GM13976 (cell line): ENCODE measurements around the gene NUDT21.

ENCODE experiments used
- DNase-seq: peaks from one replicate; pipeline ENCODE4 v3.0.0; 2012; ENCODE audit warnings: low spot score
- CTCF ChIP-seq: IDR thresholded peaks from 2 replicates; pipeline ENCODE4 v1.5.1; 2012; ENCODE audit warnings: borderline replicate concordance, mild to moderate bottlenecking; ENCODE audit not compliant: insufficient read depth; ENCODE audit errors: extremely low read depth, missing control alignments, control extremely low read depth
- in situ Hi-C: fragments of 300-500 bp; cut with MboI; formaldehyde crosslinking; loops from one replicate; pipeline ENCODE4 v1.12.0; 2022; ENCODE audit warnings: low sequenced_read_pairs, mixed read lengths, inconsistent platforms; ENCODE audit not compliant: unreplicated experiment

Gene NUDT21

GRCh38 chr16:56482683-56483236, 31.6 kb upstream of the NUDT21 start:
- no peak for TF ChIP-seq CTCF
- no peak for DNase-seq
- in situ Hi-C loops, result no loop called here

DNA sequence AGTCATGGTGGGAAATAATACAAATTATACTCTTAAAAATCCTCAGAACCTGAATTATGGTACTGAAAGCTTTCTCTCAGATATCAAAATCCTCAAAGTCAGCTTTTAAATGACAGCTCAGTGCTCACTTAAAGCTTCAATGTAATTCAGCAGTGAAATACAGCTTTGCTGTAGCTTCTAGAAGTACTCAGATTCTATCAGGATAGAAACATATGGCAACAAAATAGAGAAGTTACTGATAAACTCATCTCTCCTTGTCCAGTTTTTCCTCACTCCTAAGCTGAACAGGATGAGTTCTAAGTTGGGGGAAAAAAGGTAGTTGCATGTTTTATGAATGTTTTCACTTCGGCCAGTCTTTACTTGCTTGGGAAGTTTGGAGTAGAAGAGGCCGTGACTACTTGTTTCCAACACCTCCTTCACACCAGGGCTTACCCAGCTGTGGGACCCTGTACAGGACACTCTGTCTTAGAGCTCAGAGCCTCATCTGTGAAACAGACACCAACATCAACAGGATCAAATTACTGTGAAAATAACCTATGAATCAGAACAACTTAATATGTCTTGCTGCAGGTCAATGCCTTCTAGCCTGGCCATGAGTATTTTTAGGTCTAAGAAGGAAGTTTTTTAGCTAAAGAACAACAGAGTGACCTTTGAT, 30.5 kb upstream of the NUDT21 start:
- in situ Hi-C loops, result no loop called here
- no peak for TF ChIP-seq CTCF
- DNase-seq, result no peak

DNA sequence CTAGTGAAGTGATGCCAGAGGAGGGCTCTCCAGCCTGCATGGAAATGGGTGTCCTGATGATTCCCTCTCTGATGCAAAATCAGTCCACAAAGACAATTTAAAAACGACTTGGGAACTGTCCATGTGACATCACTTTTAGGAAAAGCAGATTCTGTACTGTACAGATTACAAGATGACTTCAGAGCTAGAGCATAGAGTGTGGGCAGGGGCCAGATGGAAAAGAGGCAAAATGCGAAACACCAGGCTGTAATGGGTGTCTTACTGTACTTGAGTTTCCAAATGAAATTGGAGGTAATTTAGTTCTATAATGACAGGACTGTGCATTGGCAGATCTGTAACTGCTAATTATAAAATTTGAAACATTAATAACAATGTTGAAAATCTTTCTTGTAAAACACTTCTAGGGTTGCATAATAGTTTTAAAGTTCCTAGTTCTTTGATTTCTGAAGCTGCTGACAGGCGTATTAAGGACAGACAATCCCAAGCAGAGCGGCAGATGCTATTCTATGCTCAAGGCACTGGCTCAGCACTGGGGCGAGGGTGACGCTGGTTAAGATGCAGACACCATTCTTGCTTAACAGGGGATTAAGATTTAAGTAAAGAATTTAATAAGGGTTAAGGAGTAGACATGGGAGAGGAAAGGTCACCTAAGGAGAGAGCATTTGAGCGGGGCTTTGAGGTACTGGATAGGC, 29.8 kb upstream of the NUDT21 start:
- TF ChIP-seq CTCF, result no peak
- in situ Hi-C loops, result no loop called here
- no peak for DNase-seq

GRCh38 chr16:56479469-56479868, 28.3 kb upstream of the NUDT21 start:
- no peak for TF ChIP-seq CTCF
- in situ Hi-C loops, result no loop called here
- DNase-seq, result no peak

DNA sequence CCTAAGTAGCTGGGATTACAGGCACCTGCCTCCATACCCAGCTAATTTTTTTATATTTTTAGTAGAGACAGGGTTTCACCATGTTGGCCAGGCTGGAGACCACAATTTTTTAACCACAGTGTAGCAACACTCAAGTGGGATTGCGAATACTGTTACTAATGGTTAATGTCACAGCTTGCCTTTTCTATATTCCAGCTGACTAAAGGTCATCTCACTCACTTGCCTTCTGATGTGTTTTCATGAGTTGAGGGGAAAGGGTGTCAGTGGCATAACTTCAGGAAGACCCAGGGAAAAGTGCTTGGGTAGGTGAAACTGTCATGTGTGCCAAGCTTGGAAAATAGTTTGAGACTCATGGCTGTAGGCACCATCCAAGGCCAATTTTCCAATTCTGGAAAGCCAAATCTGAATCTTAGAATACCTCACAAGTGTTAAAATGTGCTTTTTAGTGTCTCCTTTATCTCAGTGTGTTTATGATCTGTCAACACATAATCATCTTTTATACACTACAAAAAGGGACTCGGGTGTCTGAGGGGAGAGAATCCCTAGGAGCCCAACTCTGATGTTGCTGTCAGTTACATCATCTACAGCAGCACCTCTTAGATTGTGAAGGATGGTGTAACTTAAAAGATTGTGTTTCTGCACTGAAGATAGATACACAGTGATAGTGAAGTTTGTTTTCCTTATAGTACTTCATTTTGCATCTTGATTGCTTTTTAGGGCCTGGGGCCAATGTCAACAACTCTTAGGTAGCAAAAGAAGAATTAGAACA, 27.3 kb upstream of the NUDT21 start:
- DNase-seq, result no peak
- in situ Hi-C loops, result no loop called here
- TF ChIP-seq CTCF, result no peak

GRCh38 chr16:56477096-56477878, 26.2 kb upstream of the NUDT21 start:
- in situ Hi-C loops, result no loop called here
- no peak for TF ChIP-seq CTCF
- no peak for DNase-seq
